ENCODE data around the gene TSPAN3. TPM values are rescaled to one million over a fixed set of nuclear protein-coding genes. Genes with fewer than 3 reads are reported as not detected.
A peak's percentile ranks its signal among the peaks of the same experiment; 100 is the strongest.

Gene TSPAN3
- total RNA-seq, 1 donor from 2014 or later = 1,268 TPM

DNA sequence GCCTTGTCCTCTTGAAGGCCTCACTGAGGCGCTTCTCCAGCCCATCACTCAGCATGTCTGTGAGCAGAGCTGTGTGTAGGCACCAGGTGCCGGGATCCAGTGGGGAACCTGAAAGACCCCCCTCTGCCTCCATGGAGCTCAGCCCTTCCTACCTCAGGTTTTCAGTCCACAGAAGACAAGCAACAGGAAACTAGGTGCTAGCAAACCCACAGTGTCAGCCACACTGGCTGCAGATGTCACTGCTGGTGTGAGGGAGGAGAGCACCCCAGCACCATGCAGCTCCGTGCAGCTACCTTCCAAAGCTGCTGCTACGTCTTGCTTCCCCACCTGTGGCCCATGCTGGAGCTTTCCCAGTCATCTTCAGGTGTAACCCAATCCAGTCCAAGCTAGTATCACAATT is 58.0 kb downstream of the TSPAN3 start:
- no peak for DNase-seq (ENCODE audit: low read depth)

DNA sequence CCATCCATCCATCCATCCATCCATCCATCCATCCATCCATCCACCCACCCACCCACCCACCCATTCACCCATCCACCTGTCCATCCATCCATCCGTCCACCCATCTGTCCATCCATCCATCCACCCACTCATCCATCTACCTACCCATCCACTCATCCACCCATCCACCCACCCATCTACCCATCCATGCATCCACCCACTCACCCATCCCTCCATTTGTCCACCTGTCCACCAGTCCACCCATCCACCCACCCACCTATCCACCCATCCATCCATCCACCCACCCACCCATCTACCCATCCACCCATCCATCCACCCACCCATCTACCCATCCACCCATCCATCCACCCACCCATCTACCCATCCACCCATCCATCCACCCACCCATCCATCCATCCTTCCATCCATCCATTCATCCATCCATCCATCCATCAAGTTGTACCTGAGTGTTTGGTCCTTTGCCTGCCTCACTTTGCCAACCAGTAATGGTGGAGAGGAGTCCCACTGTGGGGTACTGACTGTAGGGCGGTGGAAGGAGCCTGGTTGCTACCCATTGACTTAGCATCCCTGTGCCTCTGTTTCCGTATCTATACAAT is 58.7 kb downstream of the TSPAN3 start:
- no peak for DNase-seq (ENCODE audit: low read depth)

DNA sequence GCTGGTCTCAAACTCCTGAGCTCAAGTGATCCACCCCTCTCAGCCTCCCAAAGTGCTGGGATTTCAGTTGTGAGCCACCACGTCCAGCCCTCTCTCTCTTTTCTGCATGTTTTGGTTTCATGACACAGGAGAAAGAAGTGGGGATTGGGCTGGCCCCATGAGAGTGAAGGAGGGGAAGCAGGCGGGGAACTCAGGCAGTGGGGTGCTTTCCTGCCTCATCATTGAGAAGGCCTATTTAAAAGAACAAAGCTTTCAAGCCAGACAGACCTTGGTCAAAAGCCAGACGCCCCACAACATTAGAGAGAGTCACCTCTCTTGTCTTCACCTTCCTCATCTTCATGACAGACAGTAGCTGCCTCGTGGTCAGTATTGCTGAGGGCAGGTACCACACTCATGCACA is 60.1 kb downstream of the TSPAN3 start:
- DNase-seq (ENCODE audit: low read depth) = no peak

DNA sequence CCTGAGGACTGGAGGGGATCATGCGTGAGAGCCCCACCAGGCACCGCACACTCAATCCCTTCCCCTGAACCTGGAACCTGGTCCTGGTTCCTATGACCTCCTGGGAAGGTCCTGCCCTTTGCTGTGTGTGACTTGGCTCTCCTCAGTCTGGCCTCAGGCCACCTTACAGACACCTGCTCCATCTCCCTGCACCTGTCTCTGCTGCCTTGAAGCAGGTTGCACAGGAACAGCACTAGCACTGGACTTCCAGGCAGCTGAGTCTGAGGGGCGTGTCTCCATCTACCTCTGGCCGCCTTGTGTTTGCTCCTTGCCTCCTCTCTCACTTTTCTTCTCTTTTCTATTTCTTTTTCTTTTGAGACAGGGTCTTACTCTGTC is 60.6 kb downstream of the TSPAN3 start:
- no peak for DNase-seq (ENCODE audit: low read depth)

DNA sequence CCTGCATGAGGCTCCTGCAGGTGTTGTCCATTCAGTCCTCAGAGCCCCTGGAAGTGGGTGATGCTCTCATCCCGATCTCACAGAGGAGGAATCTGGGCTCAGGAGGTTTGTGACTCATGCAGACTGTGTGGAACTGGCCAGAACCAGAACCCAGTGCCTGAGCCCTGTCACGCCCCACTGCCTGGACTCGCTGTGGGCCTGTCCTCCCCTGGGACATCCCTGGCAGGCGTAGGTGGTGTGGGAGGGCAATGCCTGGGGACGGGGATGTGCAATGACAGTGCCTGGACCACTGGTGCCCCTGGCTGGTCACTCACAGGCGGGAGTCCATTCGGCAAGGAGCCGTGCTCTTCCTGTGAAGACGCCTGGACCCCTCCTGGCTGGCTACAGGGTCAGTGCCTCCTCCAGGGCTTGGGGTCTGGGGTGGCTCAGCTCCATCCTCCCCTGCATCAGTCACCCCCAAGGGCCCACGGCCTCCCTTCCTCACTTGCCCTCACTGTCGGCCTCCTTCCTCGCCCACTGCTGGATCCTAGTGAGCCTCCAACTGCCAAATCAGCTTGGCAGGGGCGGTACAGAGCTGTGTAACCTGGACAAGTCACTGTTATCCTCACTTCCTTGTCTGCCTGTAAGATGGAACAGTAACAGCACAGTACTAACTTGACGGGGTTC is 61.1 kb downstream of the TSPAN3 start:
- no peak for DNase-seq (ENCODE audit: low read depth)

DNA sequence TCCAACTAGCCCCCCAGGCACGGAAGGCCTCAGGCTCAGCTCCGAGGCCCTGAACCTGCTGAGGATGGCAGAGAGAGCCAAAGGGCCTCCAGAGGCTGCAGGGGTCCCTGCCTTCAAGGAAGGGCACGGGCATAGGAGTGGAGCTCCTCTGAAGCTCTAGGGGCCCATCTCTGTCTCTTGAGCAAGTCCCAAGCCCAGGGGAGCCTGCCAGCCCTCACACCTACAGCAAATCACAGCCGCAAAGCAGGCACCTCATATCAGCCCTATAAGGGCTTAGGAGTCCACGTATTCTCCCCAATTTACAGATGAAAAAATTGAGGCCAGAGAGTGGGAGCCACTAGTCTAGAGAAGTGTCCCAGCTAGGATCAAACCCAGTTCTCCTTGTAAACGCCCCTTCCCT is 61.7 kb downstream of the TSPAN3 start:
- DNase-seq (ENCODE audit: low read depth) = no peak

DNA sequence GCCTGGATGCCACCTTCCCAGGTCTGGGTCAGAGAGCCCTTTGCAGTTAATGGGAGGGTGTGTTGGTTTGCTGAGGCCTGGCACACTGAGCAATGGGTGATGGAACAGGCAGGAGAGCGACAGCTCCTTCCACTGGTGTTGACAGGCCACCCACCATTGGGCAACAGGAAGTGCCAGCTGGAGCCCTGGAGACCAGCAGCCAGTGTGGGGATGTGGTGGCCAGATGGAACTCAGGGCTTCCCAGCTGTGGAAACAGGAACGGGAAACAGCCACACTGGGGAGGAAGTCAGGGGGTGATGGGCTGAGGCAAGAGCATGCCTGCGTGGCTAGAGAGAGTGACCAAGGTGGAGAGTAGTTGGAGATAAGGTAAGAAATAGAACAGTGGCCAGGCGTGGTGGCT is 66.7 kb downstream of the TSPAN3 start:
- DNase-seq (ENCODE audit: low read depth) = no peak

DNA sequence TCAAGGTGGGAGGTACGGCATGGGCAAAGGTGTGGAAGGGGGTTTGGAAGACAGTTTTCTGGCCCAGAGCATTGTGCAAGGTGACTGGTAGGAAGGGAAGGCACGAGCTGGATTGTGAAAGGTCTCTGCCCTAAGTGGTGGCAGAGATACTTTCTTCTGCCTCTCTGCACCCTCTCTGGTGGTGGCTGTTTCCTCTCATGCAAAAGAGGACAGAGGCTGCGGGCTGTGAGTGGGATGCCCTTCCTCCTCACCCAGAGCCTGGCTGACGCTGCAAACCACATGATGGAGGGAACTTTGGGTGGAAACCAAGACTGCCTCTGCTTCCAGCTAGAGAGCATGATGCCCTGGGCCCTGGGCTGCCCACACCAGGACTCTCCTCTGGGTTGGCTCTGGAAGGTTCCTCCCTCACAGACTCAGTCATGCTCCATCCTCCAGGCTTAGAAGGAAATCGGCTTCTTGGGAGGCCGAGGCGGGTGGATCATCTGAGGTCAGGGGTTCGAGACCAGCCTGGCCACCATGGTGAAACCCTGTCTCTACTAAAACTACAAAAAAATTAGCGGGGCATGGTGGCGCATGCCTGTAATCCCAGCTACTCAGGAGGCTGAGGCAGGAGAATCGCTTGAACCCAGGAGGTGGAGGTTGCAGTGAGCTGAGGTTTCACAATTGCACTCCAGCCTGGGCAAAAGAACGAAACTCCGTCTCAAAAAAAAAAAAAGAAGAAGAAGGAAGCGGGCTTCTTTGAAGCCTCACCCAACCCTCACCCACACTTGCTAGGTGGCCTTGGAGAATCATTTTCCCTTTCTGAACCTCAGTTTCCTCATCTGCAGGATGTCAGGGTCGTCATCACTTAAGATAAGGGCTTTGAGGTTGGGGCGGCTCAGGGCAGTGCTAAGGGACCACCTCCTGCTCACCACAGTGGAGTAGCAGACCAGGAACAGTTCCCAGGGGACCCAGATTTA is 67.7 kb downstream of the TSPAN3 start:
- no peak for DNase-seq (ENCODE audit: low read depth)

DNA sequence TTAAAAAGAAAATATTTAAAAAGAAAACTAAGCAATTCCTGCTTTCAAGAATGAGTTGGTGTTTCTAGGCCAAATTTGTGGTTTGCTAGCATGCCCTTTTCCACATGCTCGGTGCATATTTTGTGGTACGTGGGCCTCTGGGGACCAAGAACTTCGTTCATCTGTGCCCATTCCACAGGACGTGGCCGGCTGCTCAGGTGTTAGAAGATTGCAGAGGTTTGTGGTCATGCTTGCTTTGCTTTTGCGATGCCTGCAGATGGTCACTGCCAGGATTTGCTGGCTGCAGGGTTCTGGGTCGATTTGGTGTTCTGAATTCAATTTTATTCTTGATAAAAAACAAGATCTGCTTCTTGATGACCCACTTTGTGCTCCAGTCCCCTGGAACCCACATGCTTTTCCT is 68.5 kb downstream of the TSPAN3 start:
- DNase-seq (ENCODE audit: low read depth) = no peak

DNA sequence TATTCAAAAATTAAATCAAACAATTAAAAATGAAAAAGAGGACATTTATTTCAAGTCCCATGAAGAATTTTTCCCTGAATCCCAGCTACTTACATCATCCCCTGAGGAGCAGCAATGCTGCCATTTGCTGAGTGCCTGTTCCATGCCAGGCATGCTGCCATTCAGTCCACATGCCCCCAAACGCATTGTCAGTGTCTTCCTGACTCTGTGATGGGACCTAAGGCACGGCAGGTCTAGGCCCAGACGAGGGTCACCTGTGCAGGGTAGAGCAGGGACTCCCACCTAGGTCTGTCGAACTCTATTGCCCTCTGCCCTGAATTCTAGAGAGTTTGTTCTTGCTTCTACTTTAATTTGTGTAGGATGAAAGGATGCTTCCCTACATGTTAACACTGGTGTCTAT is 68.9 kb downstream of the TSPAN3 start:
- no peak for DNase-seq (ENCODE audit: low read depth)

DNA sequence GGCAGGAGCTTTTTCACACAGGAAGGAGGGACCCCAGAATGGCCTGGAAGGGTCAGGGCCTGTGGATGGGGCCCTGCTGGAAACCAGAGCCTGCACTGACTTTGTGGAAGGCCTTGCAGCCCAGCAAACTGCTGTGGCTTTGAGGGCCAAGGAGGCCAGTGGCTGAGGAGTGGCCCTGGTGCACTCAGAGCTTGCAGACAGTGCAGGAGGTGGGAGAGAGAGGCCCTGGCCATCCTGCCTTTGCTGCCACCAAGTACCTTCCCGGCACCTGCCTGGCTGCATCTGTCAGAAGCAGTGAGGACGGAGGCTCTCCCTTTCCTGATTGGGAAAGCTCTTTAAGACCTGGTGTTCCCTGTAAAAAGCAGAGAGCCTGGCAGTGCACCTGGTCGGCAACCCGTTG is 69.6 kb downstream of the TSPAN3 start:
- no peak for DNase-seq (ENCODE audit: low read depth)

DNA sequence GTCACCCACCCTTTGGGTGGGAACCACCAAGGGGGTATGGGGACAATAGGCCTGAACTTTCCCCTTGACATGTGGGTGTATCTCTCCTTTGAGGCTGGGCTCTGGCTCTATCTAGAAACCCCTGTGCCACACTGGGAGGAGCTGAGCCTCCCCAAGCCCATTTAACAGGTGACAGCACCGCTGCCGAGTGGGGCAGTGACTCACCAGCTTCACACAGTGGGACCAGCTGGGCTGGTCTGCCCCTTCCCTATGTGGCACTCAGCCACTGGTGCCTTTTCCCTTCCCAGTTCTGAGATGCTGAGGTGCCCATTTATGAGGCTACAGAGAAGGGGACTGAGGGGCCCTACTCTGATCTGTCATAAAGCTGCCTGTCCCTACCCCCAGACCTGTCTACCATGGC is 70.9 kb downstream of the TSPAN3 start:
- no peak for DNase-seq (ENCODE audit: low read depth)

DNA sequence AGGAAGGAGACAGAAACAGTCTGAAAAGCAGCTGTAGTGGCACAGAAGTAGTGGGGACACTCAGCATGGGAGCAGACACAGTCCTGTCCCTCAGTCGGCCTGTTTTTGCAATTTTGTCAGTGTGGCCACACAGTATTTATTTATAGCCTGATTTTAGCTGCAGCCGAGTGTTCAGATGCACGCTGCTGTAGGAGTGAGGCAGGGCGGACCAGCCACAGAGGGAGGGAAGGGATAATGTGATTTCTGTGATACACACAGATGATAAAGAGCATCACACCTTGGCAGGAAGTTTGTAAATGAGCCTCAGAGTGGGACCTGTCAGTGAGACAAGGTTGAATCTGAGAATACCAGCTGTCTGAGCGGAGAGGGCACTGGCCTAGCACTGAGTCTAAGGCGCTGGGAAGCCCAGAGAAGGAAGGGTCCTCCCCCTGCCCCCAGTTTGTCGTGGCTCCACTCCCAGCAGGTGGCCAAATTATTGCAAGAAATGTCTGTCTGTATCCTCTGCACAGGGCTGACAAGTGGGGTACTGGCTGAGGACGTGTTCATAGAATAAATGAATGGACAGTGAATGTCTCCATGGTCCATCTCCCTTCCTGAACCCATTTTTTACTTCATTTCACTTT is 72.1 kb downstream of the TSPAN3 start:
- DNase-seq (ENCODE audit: low read depth) = peak; percentile 9

DNA sequence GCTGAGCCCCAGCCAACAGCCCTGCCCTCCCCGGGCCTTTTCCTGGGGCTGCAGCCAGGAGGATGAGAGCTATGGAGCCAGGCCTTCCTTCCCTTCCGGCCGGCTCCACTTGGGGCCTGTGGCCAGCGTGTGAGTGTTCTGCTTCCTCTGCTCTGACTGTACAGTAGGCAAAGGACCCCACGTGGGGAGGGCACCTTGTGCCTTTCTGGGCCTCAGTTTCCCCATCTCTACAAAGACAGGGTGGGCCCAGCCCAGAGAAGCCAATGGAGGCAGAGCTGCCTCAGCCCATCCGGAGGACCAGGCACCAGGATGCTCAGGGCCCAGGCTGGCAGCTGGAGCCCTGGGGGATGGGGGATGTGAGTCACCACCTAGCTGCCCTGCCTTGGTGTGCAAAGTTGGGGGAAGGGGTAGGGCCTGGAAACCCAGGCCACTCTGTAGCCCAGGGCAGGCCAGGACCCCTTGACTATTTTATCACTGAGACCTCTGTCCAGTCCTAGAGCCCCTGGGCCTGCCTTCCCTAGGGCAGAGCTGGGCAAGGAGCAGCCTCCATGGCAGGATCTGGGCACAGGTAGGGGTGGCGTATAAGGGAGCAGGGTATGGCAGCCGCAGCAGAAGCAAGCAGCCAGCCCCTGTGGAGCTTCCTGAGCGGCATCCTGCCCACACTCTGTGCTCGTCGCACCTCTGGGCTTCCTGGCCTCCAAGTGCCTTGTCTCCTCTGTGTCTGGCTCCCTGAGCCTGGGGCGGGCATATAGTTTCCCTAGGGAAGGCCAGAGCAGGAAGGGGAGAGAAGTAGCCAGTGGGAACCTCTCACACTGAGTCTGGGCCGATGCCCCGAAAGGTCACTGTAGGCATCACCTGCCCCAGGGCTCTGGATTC is 74.1 kb downstream of the TSPAN3 start:
- DNase-seq (ENCODE audit: low read depth) = peak; percentile 32

DNA sequence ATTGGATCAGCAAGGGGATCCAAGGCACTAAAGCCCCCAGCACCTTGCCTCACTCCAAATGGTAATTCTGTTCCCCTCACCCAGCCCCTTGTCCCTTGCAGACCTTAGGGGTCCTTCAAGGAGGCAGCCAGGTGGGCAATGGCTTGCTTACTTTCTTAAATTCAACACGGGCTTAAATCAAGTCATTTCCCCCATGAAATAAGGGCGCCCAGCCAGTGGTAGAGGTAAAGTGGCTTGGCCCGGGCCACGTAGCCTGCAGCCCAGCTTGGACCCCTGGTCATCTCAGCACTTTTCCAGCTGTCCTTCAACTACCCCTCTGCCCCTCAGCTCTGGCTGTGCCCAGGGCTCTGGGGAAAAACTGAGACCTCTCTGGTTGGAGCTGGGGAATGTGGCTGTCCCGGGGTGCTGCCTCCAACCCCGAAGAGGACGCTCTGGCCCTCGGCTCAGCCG is 74.8 kb downstream of the TSPAN3 start:
- no peak for DNase-seq (ENCODE audit: low read depth)

DNA sequence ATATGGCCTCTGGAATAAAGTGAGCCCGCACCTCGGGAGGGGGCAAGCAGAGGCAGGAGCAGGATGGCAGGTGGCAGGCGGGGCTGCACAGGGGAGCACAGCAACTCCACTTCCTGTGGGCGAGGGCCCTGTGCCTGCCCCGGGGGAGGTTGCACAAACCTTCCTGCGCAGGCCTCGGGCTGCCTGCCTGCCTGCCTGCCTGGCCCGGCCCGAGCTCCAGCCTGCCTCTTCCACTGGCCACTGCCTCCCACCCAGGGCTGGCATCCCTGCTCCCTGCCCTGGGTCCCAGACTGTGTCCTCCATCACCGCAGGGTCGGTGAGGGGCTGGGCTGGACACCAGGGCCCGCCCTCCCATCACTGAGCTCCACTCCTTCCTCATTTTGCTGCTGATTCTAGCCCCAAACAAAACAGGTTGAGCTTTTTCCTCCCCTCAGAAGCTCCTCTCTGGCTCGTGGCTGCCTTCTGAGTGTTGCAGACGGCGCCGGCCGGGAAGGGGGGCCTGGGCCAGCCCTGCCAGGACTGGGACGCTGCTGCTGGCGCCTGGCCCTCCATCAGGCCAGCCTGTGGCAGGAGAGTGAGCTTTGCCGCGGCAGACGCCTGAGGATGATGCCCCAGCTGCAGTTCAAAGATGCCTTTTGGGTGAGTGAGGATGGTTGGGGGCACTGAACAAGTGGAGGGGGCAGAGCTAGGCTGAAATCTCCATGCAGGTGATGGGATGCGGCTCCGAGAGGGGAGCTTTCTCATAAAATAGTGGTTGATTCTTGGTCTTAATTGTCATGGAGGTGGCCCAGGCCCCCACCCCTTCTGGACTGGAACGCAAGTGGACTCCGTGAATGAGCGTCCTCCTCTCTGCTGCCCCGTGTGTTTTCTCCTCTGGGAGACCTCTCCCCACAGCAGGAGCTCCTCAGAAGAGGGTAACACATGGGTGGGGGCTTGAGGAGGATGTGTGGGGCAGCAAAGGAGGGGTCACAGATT is 75.7 kb downstream of the TSPAN3 start, which contains the start of gene PSTPIP1:
PSTPIP1 (plus strand) TSS at position 156 of the 975 bp plus-strand sequence; CDS start at position 604, 448 bp downstream.
- no peak for DNase-seq (ENCODE audit: low read depth)

DNA sequence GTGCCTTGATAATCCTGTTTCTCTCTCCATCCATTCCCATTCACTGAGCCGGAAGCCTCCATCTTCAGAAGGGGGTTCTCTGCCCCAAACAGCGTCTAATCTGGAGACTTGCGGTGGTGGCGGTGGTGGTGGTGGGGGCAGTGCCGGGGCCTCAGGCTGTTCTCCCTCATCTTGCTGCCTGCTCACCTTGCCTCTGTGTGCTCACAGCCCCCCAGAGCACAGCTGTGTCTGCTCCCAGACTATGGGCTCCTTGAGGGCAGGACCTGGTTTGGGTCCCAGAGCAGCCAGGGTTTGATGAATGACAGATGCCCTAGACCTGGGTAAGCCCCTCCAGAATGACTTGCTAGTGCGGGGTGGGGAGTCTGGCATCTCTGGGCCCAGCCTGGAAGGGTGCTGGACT is 76.4 kb downstream of the TSPAN3 start:
- no peak for DNase-seq (ENCODE audit: low read depth)

DNA sequence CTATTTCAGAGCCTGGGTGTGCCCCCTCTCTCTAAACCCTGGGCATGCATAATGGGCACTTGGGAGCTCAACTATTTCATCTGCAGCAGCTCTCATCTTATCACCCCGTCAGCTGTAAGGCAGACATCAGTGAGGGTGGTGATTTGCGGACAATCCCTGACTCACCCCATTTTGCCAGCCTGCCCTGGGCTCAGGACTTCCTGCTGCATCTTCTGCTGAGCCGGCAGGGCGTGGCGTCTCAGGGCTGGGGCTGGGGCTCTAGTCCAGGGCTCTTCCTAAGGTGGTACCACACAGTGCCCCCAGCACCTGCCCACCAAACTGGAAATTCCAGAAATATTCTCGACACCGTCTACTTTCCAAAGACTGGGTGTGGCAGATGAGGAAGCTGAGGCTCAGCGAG is 76.9 kb downstream of the TSPAN3 start:
- DNase-seq (ENCODE audit: low read depth) = no peak

DNA sequence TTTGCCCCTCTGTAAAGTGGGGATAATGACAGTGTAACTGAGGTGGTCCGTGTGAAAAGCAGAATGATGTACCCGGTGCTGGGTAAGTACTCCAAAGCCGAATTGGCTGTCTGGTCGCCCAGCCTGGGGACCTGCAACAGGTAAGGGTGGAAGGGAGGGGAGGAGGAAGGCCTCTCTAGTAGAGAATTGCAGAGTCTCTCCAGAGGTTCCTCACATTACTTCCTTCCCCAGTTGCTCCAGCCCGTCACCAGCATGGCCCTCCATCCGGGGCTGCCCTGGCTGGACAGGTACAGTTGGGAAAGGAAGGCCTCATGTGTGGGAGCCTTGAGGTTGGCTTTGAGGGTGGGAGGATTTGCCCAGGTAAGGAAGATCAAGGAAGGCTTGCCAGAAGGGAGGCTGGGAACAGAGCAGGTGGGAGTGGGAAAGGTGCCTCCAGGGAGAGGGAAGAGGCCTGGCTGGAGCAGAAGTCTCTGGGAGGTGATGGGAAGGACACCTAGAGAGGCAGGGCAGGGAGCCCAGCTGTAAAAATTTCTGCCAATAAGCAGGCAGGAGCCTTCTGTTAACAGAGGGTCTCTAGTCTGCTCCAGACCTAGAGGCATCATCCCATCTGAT is 77.7 kb downstream of the TSPAN3 start:
- no peak for DNase-seq (ENCODE audit: low read depth)
